HG02678 (cell line): ENCODE results near the gene FXR1.
"Not testable (repeated sequence)": the region's sequence is repeated elsewhere in the genome, so short reads cannot be mapped to it uniquely, and the experiment has no call there.

Experiments
- ATAC-seq: cut with Tn5 transposase; IDR thresholded peaks from one replicate; pipeline ENCODE4 v1.9.1; 2021; ENCODE audit warnings: mild to moderate bottlenecking, moderate library complexity; ENCODE audit not compliant: unreplicated experiment

Gene FXR1

GRCh38 chr3:180932819-180933218, 20.3 kb downstream of the FXR1 start:
- no peak for ATAC-seq

- no peak for ATAC-seq
Observed at GRCh38 chr3:180934638-180935037, 22.2 kb downstream of the FXR1 start.

GRCh38 chr3:180940826-180941225, 28.4 kb downstream of the FXR1 start:
- ATAC-seq: no peak

GRCh38 chr3:180947761-180948390, 35.4 kb downstream of the FXR1 start:
- ATAC-seq: peak; percentile 73

GRCh38 chr3:180959691-180960090, 47.2 kb downstream of the FXR1 start:
- no peak for ATAC-seq

GRCh38 chr3:180961087-180961486, 48.6 kb downstream of the FXR1 start:
- ATAC-seq: no peak

- no peak for ATAC-seq
Observed at GRCh38 chr3:180961552-180961951, 49.1 kb downstream of the FXR1 start.

GRCh38 chr3:180962530-180962929, 50.1 kb downstream of the FXR1 start:
- no peak for ATAC-seq

GRCh38 chr3:180970931-180971330, 58.5 kb downstream of the FXR1 start:
- ATAC-seq: no peak

GRCh38 chr3:180973543-180973942, 61.1 kb downstream of the FXR1 start:
- peak; percentile 70 for ATAC-seq

- ATAC-seq: no peak
Observed at GRCh38 chr3:180974286-180974685, 61.8 kb downstream of the FXR1 start.

- ATAC-seq: no peak
Observed at GRCh38 chr3:180977498-180977897, 65.0 kb downstream of the FXR1 start.

GRCh38 chr3:180979961-180980360, 67.5 kb downstream of the FXR1 start:
- ATAC-seq: no peak

- ATAC-seq: peak; percentile 42
Observed at GRCh38 chr3:180980611-180981010, 68.1 kb downstream of the FXR1 start.

GRCh38 chr3:180981912-180982311, 69.4 kb downstream of the FXR1 start:
- ATAC-seq: no peak

GRCh38 chr3:180983136-180983535, 70.7 kb downstream of the FXR1 start:
- ATAC-seq: no peak

- not testable (repeated sequence) for ATAC-seq
Observed at GRCh38 chr3:180986366-180986765, 73.9 kb downstream of the FXR1 start.

- ATAC-seq: no peak
Observed at GRCh38 chr3:180987344-180987743, 74.9 kb downstream of the FXR1 start.

GRCh38 chr3:180989291-180990163, 77.1 kb downstream of the FXR1 start, which contains the start of gene DNAJC19:
DNAJC19 (minus strand) TSS chr3:180989736; CDS start chr3:180989602, 134 bp downstream.
- peak; percentile 96 for ATAC-seq

- no peak for ATAC-seq
Observed at GRCh38 chr3:180990505-180990904, 78.0 kb downstream of the FXR1 start.

GRCh38 chr3:180996415-180996932, 84.0 kb downstream of the FXR1 start:
- ATAC-seq: no peak

- not testable (repeated sequence) for ATAC-seq
Observed at GRCh38 chr3:181002331-181002730, 89.9 kb downstream of the FXR1 start.
